DMS153 treated with DMSO at 0.1 percent for 48 hours (cell line): Measurements from ENCODE around the gene C1orf210.

Experiments
- DNase-seq: peaks from one replicate; lab custom pipeline; 2025; ENCODE audit not compliant: unreplicated experiment; lab: John Stamatoyannopoulos, UW

Gene C1orf210

DNA sequence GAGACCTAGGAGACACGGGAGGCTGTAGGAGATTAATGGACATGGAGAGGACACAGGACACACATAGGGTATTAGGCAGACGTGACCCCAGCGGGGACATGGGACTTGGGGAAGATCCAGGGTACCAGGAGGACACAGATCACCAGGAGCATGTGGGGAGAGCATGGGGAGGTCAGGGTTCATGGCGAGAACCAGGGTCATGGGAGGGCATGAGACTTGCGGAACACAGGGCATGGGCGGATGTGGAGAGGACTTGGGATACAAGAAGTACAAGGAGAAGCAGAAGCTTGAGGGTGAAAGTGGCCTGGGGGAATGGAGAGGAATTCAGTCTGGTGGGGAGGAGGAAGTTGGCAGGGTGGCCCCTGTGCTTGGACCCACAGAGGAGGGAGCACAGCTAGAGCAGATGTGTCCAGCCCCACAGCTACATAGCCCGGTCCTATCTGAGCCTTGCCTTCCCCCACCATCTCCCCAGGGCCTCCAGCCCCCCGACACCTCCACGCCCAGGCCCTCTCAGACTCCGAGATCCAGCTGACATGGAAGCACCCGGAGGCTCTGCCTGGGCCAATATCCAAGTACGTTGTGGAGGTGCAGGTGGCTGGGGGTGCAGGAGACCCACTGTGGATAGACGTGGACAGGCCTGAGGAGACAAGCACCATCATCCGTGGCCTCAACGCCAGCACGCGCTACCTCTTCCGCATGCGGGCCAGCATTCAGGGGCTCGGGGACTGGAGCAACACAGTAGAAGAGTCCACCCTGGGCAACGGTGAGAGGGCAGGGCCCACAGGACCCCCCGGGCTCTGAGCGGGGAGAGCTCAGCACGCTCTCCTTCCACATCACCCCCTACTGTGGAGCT lies 27.5 kb upstream of the C1orf210 start:
- no peak for DNase-seq

DNA sequence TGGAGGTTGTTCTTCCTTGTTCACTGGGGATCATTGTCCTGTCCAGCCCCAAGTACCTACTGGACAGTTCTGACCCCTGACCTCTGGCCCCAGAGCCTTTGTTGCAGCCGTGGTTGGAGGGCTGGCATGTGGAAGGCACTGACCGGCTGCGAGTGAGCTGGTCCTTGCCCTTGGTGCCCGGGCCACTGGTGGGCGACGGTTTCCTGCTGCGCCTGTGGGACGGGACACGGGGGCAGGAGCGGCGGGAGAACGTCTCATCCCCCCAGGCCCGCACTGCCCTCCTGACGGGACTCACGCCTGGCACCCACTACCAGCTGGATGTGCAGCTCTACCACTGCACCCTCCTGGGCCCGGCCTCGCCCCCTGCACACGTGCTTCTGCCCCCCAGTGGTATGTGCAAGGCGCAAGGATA lies 26.8 kb upstream of the C1orf210 start:
- no peak for DNase-seq

DNA sequence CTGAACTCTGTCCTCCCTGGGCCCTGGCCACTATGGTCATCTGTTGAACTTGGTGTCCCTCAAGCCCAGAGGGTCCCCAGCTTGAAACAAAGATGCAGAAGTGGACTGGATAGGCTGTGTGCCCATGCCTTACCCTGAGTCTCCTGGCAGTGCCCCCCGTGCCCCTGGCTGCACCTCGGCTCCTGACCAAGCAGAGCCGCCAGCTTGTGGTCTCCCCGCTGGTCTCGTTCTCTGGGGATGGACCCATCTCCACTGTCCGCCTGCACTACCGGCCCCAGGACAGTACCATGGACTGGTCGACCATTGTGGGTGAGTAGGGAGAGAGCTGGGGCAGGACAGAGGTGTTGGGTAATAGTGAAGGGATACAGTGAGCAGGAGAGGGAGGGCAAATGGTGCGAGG lies 26.1 kb upstream of the C1orf210 start:
- no peak for DNase-seq

DNA sequence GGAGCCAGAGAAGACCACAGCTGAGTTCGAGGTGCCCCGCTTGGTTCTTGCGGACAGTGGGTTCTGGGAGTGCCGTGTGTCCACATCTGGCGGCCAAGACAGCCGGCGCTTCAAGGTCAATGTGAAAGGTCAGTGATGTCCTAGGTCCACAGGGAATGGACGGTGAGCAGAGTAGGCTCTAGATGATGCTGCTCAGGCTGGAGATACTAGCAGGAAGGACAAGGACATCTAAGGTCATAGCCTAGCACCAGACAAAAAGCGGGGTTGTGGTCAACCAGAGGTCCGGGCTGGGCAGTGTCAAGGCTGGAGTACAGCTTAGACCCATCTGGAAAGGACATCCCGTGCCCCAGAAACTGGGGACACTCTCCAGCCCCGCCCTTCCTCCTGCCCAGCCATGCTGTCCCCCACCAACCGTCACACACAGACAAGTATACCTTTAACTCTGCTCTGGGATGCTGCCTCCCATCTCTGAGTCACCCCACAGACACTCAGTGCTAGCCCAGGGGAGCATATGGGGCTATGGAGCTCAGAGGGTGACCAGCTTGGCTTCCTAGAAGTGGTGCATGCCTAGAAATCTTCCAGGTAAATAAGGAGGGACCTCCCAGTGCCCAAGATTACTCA lies 24.1 kb upstream of the C1orf210 start:
- DNase-seq = no peak

DNA sequence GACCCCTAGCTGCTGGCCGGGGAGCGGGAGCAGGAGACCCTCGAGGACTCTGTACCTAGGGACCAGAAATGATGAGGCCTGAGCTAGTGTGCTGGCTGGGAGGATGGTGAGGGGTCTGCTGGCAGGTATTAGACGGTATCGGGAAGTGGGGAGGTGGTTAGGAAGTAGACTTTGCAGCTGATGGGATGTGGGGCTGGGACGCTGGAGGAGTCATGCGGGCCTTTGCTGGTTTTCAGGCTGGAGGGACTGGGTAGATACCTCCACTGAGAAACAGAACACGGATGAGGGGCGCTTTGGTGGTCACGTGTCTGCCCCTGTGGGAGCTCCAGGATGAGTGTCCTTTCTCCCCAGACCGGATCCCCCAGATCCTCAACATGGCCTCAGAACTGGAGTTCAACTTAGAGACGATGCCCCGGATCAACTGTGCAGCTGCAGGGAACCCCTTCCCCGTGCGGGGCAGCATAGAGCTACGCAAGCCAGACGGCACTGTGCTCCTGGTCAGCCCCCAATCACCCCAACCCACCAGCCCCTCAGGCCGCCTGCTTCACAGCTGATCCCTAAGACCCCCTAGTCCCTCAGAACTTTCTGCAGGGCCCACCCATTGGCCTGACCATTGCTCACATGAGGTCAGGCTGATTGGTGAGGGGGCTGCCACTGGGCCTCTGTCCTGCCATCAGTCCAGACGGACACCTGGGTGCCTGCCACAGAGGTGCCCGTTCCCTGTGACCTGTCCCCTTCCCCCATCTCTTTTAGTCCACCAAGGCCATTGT lies 23.4 kb upstream of the C1orf210 start:
- DNase-seq = no peak

DNA sequence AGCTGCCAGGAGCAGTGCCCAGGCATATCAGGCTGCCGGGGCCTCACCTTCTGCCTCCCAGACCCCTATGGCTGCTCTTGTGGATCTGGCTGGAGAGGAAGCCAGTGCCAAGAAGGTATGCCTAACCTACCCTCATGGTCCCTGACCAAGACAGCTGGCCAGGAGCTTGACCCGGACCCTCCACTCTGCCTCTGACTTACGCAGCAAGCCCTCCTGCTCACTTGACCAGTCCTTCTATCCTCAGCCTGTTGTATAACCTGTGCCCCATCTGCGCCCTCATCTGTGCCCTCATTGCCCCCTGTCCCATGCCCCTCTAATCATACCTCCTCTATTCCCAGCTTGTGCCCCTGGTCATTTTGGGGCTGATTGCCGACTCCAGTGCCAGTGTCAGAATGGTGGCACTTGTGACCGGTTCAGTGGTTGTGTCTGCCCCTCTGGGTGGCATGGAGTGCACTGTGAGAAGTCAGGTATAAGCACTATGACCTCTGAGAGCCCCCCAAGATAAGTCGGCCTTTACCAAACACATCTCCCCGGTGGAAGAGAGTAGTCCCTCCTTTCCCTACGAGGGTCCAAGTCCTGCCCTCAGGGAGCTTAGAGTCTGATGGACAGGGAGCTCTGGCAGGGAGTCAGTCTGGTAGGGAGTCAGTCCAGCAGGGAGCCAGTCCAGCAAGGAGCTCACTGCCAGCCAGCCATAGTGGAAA lies 22.2 kb upstream of the C1orf210 start:
- no peak for DNase-seq

DNA sequence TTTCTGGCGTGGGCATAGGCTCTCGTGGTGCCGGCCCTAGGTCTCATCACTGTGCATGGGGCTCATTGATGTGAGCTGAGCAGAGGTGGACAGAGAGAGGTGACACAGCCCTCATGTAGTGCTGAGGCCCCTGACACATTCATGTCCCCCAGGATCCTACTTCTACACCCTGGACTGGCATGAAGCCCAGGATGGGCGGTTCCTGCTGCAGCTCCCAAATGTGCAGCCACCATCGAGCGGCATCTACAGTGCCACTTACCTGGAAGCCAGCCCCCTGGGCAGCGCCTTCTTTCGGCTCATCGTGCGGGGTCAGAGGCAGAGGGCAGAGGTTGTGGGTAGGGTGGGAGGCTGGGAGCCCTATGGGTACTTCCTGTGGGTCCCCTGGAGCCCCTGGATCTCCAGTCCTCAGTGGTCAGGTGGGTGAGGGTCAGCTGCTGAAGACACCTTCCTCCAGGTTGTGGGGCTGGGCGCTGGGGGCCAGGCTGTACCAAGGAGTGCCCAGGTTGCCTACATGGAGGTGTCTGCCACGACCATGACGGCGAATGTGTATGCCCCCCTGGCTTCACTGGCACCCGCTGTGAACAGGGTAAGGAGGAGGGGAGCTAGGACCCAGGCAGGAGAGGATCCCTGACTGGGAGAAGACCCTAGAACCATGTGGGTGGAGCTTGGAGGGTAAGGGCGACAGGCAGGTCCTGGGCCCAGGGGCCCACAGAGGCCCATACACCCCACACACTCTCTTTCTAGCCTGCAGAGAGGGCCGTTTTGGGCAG lies 21.5 kb upstream of the C1orf210 start:
- no peak for DNase-seq

DNA sequence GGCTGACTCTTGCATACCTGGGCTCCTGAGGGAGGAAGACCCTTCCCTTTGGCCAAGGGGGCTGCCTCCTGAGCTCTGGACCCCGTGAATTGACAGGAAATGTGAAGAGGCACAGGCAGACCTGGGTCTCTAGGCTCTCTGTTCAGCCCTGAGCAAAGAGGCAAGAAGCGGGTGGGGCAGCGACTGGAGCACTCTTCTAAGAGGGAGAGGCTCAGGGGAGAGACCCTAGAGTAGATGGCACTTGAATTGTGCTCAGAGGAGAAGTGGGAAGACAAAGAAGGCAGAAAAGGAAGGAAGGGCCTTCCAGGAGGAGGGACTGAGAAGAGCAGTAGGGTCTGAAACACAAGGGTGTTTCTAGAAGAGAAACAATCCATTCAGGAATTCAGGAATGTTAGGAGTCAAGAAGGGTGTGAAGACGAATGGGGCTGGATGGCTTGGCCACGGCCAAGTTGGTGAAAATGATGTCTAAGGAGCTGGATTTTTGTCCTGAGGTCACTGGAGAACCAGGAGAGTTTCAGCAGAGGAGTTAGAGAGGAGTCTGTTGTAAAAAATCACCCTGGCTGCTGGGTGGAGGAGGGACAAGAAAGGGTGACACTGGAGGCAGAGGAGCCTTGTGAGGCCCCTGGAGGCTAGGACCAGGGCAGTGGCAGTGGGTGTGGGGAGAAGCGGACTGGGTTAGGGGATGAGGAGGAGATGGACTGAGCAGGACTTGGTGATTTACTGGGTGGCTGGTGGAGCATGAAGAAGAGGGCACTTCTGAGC lies 20.7 kb upstream of the C1orf210 start:
- DNase-seq = no peak

DNA sequence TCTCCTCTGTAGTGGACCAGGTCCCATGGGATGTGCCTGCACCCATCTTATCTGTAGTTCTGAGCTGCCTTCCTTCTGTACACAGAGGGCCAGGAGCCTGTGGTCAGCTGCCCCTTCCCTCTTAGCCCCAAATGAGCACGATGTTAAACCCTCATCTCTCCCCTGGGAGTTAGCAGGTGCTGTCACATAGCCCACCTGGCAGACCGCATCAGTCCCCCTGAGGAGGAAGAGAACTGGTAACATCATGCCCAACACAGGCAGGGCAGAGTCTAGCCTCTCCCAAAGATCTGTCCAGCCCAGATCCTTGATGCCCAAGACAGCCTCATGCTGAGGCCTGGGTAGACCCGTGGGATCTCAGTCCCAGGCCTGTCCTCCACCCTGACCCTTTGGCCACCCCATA lies 20.1 kb upstream of the C1orf210 start:
- no peak for DNase-seq

DNA sequence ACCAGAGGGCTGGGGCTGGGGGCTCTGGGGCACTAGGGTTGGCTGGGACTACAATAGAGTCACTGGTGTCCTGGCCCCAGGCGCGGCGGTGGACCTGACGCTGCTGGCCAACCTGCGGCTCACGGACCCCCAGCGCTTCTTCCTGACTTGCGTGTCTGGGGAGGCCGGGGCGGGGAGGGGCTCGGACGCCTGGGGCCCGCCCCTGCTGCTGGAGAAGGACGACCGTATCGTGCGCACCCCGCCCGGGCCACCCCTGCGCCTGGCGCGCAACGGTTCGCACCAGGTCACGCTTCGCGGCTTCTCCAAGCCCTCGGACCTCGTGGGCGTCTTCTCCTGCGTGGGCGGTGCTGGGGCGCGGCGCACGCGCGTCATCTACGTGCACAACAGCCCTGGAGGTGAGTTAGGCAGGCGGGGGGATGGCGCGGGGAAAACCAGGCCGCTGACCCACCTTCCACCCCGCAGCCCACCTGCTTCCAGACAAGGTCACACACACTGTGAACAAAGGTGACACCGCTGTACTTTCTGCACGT lies 19.5 kb upstream of the C1orf210 start:
- DNase-seq = no peak

DNA sequence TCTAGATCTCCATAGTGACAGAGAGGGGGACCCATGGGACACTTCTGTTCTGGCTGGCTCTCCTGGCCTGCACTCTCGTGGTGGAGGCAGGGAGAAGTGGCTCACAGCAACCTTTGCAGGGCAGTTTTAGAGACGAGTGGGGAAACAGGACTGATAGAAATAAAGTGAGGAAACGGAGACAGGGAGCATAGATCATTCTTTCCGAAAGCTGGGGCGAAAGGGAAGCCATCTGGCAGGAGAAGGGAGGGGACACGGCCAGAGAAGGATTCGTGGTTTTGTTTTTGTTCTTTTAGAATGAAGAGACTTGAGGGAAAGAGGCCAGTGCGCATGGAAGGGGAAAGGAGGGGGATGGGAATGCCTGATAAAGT lies 18.9 kb upstream of the C1orf210 start:
- no peak for DNase-seq

DNA sequence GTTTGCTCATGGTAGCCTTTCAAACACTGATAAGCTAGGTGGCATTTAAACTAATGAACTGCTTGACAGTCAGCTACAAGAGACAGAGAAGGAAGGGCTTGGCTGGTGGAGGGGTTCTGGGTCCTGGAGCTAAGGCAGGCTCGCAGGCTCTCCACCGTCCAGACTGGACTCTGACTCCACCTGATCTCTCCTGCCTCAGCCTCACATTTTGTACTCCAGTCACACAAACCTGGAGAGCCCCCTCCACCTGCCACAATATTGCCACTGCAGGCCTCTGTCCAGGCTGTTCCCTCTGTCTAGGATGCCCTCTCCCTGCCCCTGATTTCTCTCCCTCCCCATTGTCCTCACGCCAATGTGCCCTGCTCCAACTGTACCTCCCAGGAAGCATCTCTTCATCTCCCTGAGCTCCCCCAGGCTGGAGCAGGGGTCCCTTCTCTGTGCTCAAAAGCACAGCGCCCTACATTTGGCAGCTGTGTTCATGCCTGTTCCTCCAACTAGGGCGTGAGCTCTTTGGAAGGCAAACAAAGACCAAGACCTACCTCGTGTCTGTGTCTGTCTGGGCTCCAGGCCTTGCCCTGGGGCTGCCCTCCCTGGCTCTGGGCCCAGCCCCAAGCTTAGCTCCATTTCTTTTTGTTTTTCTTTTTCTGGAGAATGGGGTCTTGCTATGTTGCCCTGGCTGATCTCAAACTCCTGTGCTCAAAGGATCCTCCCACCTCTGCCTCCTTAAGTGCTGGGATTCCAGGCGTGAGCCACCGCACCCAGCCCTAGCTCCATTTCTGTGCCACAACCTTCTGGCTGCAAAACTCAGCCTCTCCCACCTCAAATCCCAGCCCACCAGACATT lies 18.3 kb upstream of the C1orf210 start:
- no peak for DNase-seq

DNA sequence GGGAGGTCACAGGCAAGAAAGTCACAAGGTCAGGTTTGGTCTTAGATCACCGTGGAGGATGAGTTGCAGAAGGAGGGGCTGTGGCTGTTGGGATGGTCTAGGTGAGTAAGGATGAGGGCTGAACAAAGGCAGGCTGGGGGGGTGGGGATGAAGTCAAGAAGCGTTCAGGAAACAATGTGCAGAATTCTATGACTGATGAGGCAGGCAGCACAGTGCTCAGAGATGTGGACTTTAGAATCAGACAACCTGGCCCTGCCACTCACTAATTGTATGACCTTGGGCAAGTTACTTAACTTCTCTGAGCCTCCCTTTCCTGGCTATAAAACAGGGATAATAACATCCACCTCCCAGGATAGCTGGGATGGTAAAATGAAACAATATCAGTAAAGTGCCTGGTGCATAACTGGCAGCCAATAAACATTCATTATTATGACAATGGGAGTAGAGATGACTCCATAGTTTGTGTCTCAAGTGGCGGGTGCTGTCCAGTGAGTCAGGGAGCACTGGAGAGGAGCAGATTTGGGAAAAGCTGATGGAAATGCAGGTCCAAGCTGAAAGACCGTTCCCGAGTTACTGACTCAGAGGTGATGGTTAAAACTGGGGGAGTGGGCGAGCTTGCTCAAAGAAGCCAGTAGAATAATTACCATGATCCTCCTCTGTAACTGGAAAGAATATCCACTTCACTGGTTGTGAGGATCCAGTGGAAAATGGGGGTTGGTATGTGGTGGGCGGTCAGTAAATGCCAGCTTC lies 17.5 kb upstream of the C1orf210 start:
- DNase-seq = no peak

DNA sequence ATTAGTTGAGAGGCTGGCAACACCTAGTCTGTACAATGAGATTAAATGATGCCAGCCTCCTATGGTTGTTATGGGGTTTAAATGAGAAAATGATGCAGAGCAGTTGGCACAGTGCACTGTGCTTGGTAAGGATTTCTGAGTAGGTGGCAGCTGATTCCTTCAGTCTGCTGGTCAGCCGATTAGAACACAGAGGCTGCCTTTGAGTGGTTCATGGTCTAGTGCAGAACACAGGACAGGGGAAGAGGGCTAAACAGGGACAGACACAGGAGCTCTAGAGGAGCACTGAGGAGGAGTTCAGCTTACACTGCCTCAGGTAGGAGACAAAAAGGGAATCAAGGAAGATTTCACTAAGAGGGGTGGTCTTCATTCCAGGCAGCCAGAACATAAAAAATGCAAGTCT lies 16.8 kb upstream of the C1orf210 start:
- DNase-seq = no peak

DNA sequence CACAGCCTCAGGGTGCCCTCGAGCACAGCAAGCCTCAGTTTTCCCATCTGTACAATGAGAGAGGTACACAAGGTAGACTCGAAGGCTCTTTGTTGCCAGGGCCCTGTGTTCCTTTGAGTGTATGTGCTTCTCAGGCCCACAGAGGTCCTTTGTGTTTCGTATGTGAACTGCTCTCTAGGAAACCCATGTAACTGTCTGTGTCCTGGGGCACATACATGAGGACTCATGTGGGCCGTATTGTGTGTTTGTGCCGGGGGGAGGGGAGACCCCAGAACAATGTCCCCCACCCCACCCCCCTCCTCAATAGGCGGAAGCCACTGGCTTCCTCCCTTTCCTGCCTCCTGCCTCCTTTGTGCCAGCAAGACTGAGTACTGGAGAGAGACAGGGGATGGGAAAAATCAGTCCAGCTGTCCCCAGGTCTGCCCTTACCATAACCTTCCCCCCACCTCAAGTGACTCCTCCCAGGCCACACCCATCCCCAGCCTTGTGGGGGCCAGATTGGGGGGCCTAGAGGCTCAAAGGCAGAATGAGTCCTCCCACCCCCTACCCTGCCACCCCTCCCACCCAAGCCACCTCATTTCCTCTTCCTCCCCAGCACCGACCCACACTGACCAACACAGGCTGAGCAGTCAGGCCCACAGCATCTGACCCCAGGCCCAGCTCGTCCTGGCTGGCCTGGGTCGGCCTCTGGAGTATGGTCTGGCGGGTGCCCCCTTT lies 15.2 kb upstream of the C1orf210 start, which contains the start of gene TIE1:
Gene TIE1 (plus strand): TSS at position 605 of the 717 bp plus-strand sequence. CDS start 90 bp downstream, at position 695.
- DNase-seq = no peak

DNA sequence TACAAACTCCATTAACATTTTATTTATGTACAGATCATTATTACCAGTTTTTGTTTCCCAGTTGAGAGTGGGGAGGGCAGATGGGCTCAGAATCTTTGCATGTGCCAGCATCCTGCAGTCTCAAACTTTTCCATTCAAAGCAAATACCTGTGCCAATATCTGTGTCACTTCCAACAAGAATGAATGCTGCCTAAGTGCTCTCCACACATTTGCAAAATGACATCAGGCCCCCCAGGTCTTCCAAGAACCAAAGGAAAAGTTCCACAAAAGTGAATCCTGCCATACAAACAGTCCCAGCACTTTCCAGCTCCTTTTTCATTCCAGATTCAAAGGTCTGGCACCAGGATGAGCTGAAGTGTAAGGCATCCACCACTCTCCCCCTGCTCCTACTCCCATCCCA lies 13.7 kb upstream of the C1orf210 start:
- no peak for DNase-seq

DNA sequence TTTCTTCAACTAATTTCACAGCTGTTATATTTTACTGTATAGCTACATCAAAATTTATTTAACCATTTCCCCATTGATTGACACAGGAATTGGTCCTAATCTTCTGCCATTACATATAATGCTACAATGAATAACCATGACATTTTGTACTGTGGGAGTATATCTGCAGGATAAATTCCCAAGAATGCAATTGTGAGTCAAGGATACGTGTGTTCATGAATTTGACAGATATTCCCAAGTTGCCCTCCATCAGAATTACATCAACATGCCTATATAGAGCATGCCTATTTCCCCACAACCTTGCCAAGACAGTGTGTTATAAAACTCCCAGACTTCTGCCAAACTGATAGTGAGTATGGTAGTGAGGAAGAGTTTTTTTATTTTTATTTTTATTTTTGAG lies 12.7 kb upstream of the C1orf210 start:
- no peak for DNase-seq
